MM.1S (cell line): ENCODE measurements around the gene PSMD14.

Experiments
- DNase-seq: peaks from one replicate; pipeline ENCODE4 v3.0.0-alpha.2; 2015
- H2AFZ ChIP-seq: fragments of 300-600 bp; sonication (generic); 2 replicates; pipeline ENCODE4 v1.6.0; 2016; ENCODE audit warnings: antibody characterized with exemption, low read length
- H3F3A ChIP-seq: fragments of 300-600 bp; sonication (generic); 2 replicates; pipeline ENCODE4 v1.6.1; 2016; ENCODE audit warnings: mild to moderate bottlenecking, antibody characterized with exemption, low read length, moderate library complexity, mixed read lengths; ENCODE audit not compliant: insufficient read depth
- H3K27ac ChIP-seq: fragments of 300-600 bp; sonication (generic); 2 replicates; pipeline ENCODE4 v1.5.1; 2016; ENCODE audit warnings: mild to moderate bottlenecking, low read length
- H3K27me3 ChIP-seq: fragments of 300-600 bp; sonication (generic); replicated peaks from 2 replicates; pipeline ENCODE4 v1.6.0; 2016; ENCODE audit warnings: low read length; ENCODE audit not compliant: insufficient read depth
- H3K36me3 ChIP-seq: fragments of 300-600 bp; sonication (generic); replicated peaks from 2 replicates; pipeline ENCODE4 v1.6.1; 2016; ENCODE audit warnings: mild to moderate bottlenecking, low read length, mixed read lengths; ENCODE audit not compliant: insufficient read depth
- H3K4me1 ChIP-seq: fragments of 300-600 bp; sonication (generic); 2 replicates; pipeline ENCODE4 v1.6.1; 2016; ENCODE audit warnings: low read length, mixed read lengths
- H3K4me2 ChIP-seq: fragments of 300-600 bp; sonication (generic); 2 replicates; pipeline ENCODE4 v1.6.0; 2016; ENCODE audit warnings: low read depth, low read length
- H3K4me3 ChIP-seq: fragments of 300-600 bp; sonication (generic); 2 replicates; pipeline ENCODE4 v1.5.1; 2016; ENCODE audit warnings: low read length, mixed read lengths
- H3K79me2 ChIP-seq: fragments of 300-600 bp; sonication (generic); 2 replicates; pipeline ENCODE4 v1.6.1; 2016; ENCODE audit warnings: mixed run types, low read length, mixed read lengths
- H3K9ac ChIP-seq: fragments of 300-600 bp; sonication (generic); 2 replicates; pipeline ENCODE4 v1.6.1; 2016; ENCODE audit warnings: low read length, mixed read lengths
- H3K9me2 ChIP-seq: fragments of 300-600 bp; sonication (generic); replicated peaks from 2 replicates; pipeline ENCODE4 v1.6.1; 2016; ENCODE audit warnings: mild to moderate bottlenecking, low read length, mixed read lengths; ENCODE audit not compliant: insufficient read depth
- H3K9me3 ChIP-seq: fragments of 300-600 bp; sonication (generic); replicated peaks from 2 replicates; pipeline ENCODE4 v1.6.1; 2016; ENCODE audit warnings: mild to moderate bottlenecking, low read length, mixed read lengths; ENCODE audit not compliant: insufficient read depth
- H4K20me1 ChIP-seq: fragments of 300-600 bp; sonication (generic); 2 replicates; pipeline ENCODE4 v1.6.1; 2016; ENCODE audit warnings: mild to moderate bottlenecking, low read length, moderate library complexity, mixed read lengths; ENCODE audit not compliant: insufficient read depth
- CTCF ChIP-seq: fragments of 300-600 bp; sonication (generic); IDR thresholded peaks from 2 replicates; pipeline ENCODE4 v1.5.1; 2016; ENCODE audit warnings: antibody characterized with exemption, low read length, mixed read lengths
- EZH2 ChIP-seq: fragments of 300-600 bp; sonication (generic); optimal IDR thresholded peaks from 2 replicates; pipeline ENCODE3; 2017; ENCODE audit warnings: low read depth, mild to moderate bottlenecking, antibody characterized with exemption, low read length, mixed read lengths
- EZH2phosphoT487 ChIP-seq: fragments of 300-600 bp; sonication (generic); IDR thresholded peaks from 2 replicates; pipeline ENCODE4 v1.6.1; 2018; ENCODE audit warnings: antibody characterized with exemption, low read length

Gene PSMD14

GRCh38 chr2:161308178-161308955, at the start of gene PSMD14:
Gene PSMD14, plus strand, starts transcription at chr2:161308425. Its CDS starts 10,401 bp downstream, at chr2:161318826.
- peaks cover 11% of the 10 kb centered on the region; the same call in 1 of the 2 replicates for H3F3A ChIP-seq
- H3K27me3 ChIP-seq: no peaks in the 10 kb centered on the region
- H3K27ac ChIP-seq: peak within 1 kb of the TSS; percentile 93
- no peaks in the 10 kb centered on the region; the same call in 1 of the 2 replicates for H3K36me3 ChIP-seq
- DNase-seq: peak; percentile 97
- 0 out of 2 replicates have a peak, but pooled peaks cover 6% of the 10 kb centered on the region for H3K4me1 ChIP-seq
- H3K79me2 ChIP-seq: peaks cover 60% of the 10 kb centered on the region
- H3K9me3 ChIP-seq: no peaks in the 10 kb centered on the region
- H3K9me2 ChIP-seq: no peaks in the 10 kb centered on the region
- no peak for TF ChIP-seq CTCF
- no peak for TF ChIP-seq EZH2phosphoT487
- TF ChIP-seq EZH2: no peak
- peak within 1 kb of the TSS; percentile 99 for H3K4me3 ChIP-seq
- H4K20me1 ChIP-seq: peaks cover 7% of the 10 kb centered on the region
- peak within 1 kb of the TSS; percentile 87 for H3K4me2 ChIP-seq
- peak within 1 kb of the TSS; percentile 97 for H3K9ac ChIP-seq
- peak within 1 kb of the TSS; percentile 93 for H2AFZ ChIP-seq

DNA sequence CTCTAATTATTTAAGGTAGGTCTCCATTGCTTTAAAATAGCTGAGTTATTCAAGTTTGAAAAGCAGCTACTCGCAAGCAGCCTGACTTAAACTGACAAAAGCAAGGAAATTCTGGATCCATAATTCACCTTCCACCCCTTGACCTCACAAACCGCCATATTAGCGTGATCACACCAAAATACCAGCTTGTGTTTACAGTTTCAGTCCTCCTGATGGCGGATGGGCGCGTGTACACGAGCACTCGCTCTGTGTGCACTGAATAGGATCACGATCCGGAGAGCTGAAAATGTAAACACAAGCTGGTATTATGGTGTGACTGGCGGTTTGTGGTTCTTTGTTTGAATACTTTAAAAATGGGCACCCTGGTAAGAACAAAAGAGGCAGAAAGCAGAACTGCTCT, 42.4 kb upstream of the PSMD14 start:
- Histone ChIP-seq H2AFZ (no peak overlapping the region), H3K4me2 (no peak overlapping the region), H4K20me1 (no peaks in the 10 kb centered on the region), H3K4me3 (no peak overlapping the region), H3K9me2 (no peaks in the 10 kb centered on the region), H3K27ac (no peak overlapping the region), H3K9ac (no peak overlapping the region), H3K36me3 (no peaks in the 10 kb centered on the region), H3K79me2 (no peaks in the 10 kb centered on the region), H3F3A (no peaks in the 10 kb centered on the region), H3K27me3 (no peaks in the 10 kb centered on the region), H3K9me3 (no peaks in the 10 kb centered on the region), H3K4me1 (no peaks in the 10 kb centered on the region)
- TF ChIP-seq EZH2phosphoT487 (no peak), EZH2 (no peak), CTCF (no peak)
- DNase-seq: no peak

- no peaks in the 10 kb centered on the region for H4K20me1 ChIP-seq
- H3K4me2 ChIP-seq: no peak overlapping the region
- no peak overlapping the region for H3K27ac ChIP-seq
- H3K9me2 ChIP-seq: no peaks in the 10 kb centered on the region
- H3K4me1 ChIP-seq: no peaks in the 10 kb centered on the region
- no peak overlapping the region for H2AFZ ChIP-seq
- TF ChIP-seq EZH2phosphoT487 (no peak), CTCF (no peak), EZH2 (no peak)
- H3K9ac ChIP-seq: no peak overlapping the region
- no peaks in the 10 kb centered on the region for H3K79me2 ChIP-seq
- no peak for DNase-seq
- H3F3A ChIP-seq: no peaks in the 10 kb centered on the region
- no peaks in the 10 kb centered on the region for H3K36me3 ChIP-seq
- H3K27me3 ChIP-seq: no peaks in the 10 kb centered on the region
- H3K9me3 ChIP-seq: no peaks in the 10 kb centered on the region
- no peak overlapping the region for H3K4me3 ChIP-seq
These were observed 39.1 kb upstream of the PSMD14 start for GRCh38 chr2:161269111-161269510.
